HG03196 (cell line): ENCODE measurements around the gene SMC3.
"Not testable (repeated sequence)": the region's sequence is repeated elsewhere in the genome, so short reads cannot be mapped to it uniquely, and the experiment has no call there.

Experiments
- ATAC-seq: cut with Tn5 transposase; IDR thresholded peaks from one replicate; pipeline ENCODE4 v1.9.1; 2021; ENCODE audit not compliant: unreplicated experiment

The SMC3 gene

DNA sequence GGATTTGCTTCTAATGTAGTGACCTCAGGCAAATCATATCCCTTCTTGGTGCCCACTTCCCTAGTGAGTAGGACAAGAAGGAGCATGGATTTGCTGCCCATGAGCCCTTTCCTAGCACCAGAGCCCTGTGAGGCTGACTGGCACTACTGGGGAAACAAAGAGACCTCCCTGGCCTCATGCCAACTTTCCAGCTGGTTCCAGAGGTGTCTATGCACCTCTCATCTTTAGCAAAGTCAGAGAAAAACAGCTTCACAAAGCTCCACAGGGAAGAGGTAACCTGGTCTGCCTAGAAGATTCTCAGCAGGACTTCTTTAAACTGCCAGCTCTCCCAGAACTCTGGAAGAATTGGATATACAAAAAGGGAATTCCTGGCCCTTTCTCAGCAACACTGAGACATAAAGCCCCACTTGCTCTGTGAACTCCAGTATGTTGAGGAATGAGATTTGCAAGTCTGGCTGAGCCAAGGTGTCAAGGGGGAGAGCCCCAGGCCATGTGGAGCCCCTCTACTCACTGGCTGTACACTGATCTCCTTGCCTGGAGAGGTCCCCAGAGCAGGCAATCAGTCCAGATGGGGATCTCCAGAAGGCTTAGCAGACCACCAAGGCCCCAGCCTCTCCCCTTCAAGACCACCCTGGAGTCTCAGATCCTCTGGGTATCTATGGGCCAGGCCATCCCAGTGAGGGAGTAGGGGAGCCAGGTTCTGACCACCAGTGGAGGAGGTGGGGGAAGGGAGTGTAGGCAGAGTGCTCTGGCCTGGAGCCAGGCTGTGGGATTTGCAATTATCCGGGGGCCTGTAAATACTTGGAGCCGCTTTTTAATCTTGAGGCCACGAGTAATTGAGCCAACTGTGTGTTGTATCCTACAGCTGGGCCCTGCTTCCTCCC lies 52.3 kb downstream of the SMC3 start:
- ATAC-seq, result no peak

GRCh38 chr10:110620398-110620719 lies 52.9 kb downstream of the SMC3 start:
- no peak for ATAC-seq

DNA sequence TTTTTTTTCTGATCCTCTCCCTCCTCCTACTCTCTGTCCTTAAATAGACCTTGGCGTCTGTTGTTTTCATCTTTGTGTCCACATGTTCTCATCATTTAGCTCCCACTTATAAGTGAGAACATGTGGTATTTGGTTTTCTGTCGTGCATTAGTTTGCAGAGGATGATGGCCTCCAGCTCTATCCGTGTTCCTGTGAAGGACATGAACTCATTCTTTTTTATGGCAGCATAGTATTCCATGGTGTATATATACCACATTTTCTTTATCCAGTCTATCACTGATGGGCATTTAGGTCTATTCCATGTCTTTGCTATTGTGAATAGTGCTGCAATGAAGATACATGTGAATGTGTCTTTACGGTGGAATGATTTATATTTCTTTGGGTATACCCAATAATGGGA lies 55.8 kb downstream of the SMC3 start:
- not testable (repeated sequence) for ATAC-seq

GRCh38 chr10:110625356-110625894 lies 57.9 kb downstream of the SMC3 start:
- ATAC-seq, result no peak

DNA sequence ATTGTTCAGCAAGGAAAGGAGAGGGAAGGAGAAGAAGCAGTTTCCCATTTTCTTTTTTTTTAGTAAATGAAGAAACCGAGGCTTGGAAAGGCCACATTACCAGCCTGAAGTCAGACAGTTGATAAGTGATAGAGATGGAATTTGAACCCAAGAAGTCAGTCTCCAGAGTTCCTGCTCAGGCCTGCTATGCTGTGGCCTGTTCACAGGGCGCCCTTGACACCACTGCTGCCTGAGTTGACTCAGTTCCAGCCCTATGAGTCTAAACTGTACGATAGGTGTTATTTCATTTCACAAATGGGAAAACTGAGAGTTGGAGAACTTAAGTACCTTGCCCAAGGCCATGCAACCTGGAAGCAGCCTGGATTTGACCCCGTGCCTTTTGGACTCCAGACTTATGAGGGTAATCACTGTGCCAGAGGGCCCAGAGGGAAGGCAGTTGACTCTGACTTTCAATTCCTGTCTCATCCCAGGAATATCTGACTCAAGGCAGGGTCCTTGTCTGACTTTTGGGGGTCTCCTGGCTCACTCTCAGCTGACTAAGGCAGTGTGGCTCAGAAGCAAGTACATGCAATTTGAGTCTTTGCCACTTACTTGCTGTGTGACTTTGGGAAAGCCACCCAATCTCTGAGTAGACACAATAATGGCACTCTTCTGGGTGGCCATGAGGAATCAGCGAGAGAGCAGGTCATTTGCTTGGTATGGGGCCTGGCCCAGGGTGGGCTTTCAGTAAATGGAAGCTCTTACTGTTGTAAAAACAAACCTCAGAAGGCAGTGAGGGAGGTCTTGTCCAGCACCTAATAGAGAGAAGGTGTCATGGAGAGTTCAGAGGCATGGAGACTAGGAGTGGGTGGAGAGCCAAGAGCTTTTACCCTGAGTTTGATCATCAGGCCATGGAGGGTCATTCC lies 58.7 kb downstream of the SMC3 start:
- ATAC-seq, result no peak

DNA sequence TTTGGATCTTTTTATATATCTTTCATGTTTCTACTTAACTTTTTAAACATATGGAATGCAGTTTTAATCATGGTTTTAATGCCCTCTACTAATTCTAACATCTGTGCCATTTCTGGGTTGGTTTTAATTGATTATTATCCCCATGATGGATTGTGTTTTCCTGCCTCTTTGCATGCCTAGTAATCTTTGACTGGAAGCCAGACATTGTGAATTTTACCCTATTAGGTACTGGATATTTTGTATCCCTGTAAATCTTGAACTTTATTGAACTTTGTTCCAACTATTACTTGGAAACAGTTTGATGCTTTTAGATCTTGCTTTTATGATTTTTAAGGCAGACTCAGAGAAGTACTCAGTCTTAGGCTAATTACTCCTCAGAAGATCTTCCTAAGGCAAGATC lies 60.7 kb downstream of the SMC3 start:
- ATAC-seq, result no peak

- no peak for ATAC-seq
Observed at GRCh38 chr10:110629680-110630191, 62.2 kb downstream of the SMC3 start.

DNA sequence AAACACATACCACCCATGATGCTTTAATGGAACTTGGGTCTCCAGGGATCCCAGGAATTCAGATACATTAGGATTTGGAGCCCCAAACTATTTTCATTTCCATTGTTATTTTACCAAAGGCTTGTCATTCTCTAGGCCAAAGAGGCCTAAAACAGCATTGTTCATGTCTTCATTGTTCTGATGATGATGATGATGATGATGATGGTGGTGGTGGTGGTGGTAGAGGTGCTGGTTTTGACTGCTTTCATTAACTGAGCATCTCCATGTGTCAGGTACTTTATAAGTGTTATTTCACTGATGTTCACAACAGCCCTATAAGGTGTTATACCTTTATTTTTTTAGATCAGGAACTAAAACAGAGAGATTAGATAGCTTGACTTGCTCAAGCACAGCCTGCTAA lies 64.4 kb downstream of the SMC3 start:
- ATAC-seq, result no peak

DNA sequence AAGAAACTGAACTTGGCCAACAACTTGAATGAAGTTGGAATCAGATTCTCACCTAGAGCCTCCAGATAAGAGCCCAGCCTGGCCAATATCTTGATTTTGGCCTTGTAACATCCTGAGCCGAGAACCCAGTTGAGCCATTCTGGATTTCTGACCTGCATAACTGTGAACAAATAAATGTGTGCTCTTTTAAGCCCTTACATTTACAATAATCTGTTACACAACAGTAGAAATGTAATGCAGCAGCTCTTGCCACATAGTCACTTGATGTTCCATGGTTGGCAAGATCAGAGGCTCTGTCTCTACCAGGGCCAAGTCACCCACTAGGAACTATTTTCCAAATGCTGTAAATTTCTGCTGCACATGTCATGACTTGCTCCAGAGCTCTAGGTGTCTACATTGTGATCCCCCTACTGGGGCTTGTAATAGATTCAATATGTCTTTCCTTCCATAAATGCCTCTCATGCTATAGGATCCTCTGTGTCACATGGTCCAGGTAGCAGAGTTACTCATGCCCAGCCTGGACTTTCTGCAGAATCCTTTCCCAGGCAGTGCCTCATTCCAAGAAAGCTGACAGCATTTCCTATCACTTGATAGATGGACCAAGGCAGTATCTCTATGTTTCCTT lies 65.2 kb downstream of the SMC3 start:
- ATAC-seq, result no peak

- no peak for ATAC-seq
Observed at GRCh38 chr10:110634527-110635209, 67.2 kb downstream of the SMC3 start.

DNA sequence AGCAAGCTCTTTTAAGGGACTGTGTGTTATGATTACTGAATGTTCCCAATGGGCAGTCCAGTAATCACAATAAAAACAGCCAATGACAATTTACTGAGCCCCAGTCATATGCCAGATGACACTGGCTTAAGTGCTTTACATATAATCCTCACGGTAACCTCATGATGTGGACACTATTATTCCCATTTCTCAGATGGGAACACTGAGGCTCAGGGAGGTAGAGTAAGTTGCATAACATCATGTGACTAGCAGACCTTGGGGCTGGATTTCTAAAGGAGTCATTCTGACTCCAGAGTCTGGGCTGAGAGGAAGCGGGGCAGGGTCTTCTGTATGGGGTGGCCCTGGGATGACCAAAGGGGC lies 69.1 kb downstream of the SMC3 start:
- ATAC-seq, result no peak

- no peak for ATAC-seq
Observed at GRCh38 chr10:110636932-110637557, 69.5 kb downstream of the SMC3 start.

- no peak for ATAC-seq
Observed at GRCh38 chr10:110637558-110638053, 70.1 kb downstream of the SMC3 start.

- ATAC-seq, result no peak
Observed at GRCh38 chr10:110638319-110638718, 70.8 kb downstream of the SMC3 start.

- ATAC-seq, result not testable (repeated sequence)
Observed at GRCh38 chr10:110639046-110639445, 71.6 kb downstream of the SMC3 start.

GRCh38 chr10:110639858-110640257 lies 72.4 kb downstream of the SMC3 start:
- not testable (repeated sequence) for ATAC-seq

- ATAC-seq, result peak; percentile 50
Observed at GRCh38 chr10:110641256-110641655, 73.8 kb downstream of the SMC3 start.

GRCh38 chr10:110642204-110643034 lies 74.9 kb downstream of the SMC3 start:
- ATAC-seq, result no peak

DNA sequence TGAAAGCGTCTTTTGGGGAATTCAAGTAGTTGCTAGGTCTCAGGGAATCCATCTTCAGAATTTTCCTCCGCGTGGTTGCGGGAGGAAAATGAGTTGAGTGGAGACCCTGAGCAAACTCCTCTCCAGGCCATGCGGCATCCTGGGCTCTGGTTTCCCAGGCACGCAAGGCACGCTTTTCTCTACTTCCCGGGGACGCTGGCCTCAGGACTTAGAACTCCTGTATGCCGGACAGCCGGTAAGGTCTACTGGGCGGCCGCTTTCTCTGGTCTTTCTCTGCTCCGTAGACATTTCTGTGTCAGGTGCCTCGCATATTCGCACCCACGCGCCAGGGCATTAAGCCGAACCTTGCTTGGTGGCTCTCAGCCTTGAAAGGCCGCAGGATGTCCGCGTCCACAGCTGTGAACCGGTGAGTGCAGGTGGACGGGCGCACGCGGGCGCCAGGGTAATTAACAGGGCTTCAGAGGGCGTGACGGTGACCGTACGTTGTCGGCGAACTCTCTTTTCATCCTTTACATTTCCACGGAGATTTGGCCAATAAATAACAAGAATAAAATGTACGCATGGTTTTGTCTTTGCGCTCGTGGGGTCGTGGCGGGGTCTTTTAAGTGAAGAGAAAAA lies 75.6 kb downstream of the SMC3 start:
- no peak for ATAC-seq
